ENCODE measurements around the gene GABRD.

Gene GABRD

GRCh38 chr1:2041305-2041704 is 22.2 kb downstream of the GABRD start:
- H3K4me2 ChIP-seq (ENCODE audit: insufficient read depth, low read length): no peak overlapping the region
- H3K9me3 ChIP-seq (ENCODE audit: insufficient read depth, low read length, severe bottlenecking): no peaks in the 10 kb centered on the region
- H3K4me3 ChIP-seq (ENCODE audit: low read depth in 1 of 2, low read length in 2 of 2): no peak overlapping the region
- no peak overlapping the region for H3K9ac ChIP-seq (ENCODE audit: low read depth, low read length)
- no peak for ATAC-seq (ENCODE audit: insufficient read depth, low read depth)
- H2AFZ ChIP-seq (ENCODE audit: low read depth, low read length): no peak overlapping the region
- no peaks in the 10 kb centered on the region for H3K36me3 ChIP-seq (ENCODE audit: insufficient read depth, low read length)
- no peak for TF ChIP-seq CTCF (IDR thresholded peaks at IDR 0.05; ENCODE audit: borderline replicate concordance, extremely low read depth, low read length, poor library complexity, severe bottlenecking)
- TF ChIP-seq EZH2 (IDR thresholded peaks at IDR 0.05; ENCODE audit: borderline replicate concordance, low read depth, low read length, severe bottlenecking): no peak
- no peaks in the 10 kb centered on the region for H3K4me1 ChIP-seq (ENCODE audit: insufficient read depth, low read length)
- no peak overlapping the region for H3K27ac ChIP-seq (ENCODE audit: low read length)
- H3K79me2 ChIP-seq (ENCODE audit: insufficient read depth, low read length): no peaks in the 10 kb centered on the region
- no peaks in the 10 kb centered on the region for H4K20me1 ChIP-seq (ENCODE audit: insufficient read depth, low read length)
- H3K27me3 ChIP-seq (ENCODE audit: insufficient read depth, low read length, poor library complexity): peaks cover 17% of the 10 kb centered on the region
- DNase-seq: no peak

GRCh38 chr1:2041887-2042286 is 22.7 kb downstream of the GABRD start:
- H3K9ac ChIP-seq (ENCODE audit: low read depth, low read length): no peak overlapping the region
- no peaks in the 10 kb centered on the region for H4K20me1 ChIP-seq (ENCODE audit: insufficient read depth, low read length)
- H3K4me3 ChIP-seq (ENCODE audit: low read depth in 1 of 2, low read length in 2 of 2): no peak overlapping the region
- H3K27ac ChIP-seq (ENCODE audit: low read length): no peak overlapping the region
- H3K4me2 ChIP-seq (ENCODE audit: insufficient read depth, low read length): no peak overlapping the region
- ATAC-seq (ENCODE audit: insufficient read depth, low read depth): no peak
- no peaks in the 10 kb centered on the region for H3K4me1 ChIP-seq (ENCODE audit: insufficient read depth, low read length)
- H2AFZ ChIP-seq (ENCODE audit: low read depth, low read length): no peak overlapping the region
- no peaks in the 10 kb centered on the region for H3K79me2 ChIP-seq (ENCODE audit: insufficient read depth, low read length)
- TF ChIP-seq CTCF (IDR thresholded peaks at IDR 0.05; ENCODE audit: borderline replicate concordance, extremely low read depth, low read length, poor library complexity, severe bottlenecking): no peak
- TF ChIP-seq EZH2 (IDR thresholded peaks at IDR 0.05; ENCODE audit: borderline replicate concordance, low read depth, low read length, severe bottlenecking): no peak
- no peaks in the 10 kb centered on the region for H3K9me3 ChIP-seq (ENCODE audit: insufficient read depth, low read length, severe bottlenecking)
- no peaks in the 10 kb centered on the region for H3K36me3 ChIP-seq (ENCODE audit: insufficient read depth, low read length)
- no peak for DNase-seq
- H3K27me3 ChIP-seq (ENCODE audit: insufficient read depth, low read length, poor library complexity): peaks cover 17% of the 10 kb centered on the region

- Histone ChIP-seq H3K27ac (ENCODE audit: low read length) (no peak overlapping the region), H3K9ac (ENCODE audit: low read depth, low read length) (no peak overlapping the region), H3K27me3 (ENCODE audit: insufficient read depth, low read length, poor library complexity) (peaks cover 16% of the 10 kb centered on the region), H4K20me1 (ENCODE audit: insufficient read depth, low read length) (no peaks in the 10 kb centered on the region), H3K4me2 (ENCODE audit: insufficient read depth, low read length) (no peak overlapping the region), H3K36me3 (ENCODE audit: insufficient read depth, low read length) (no peaks in the 10 kb centered on the region), H3K9me3 (ENCODE audit: insufficient read depth, low read length, severe bottlenecking) (no peaks in the 10 kb centered on the region), H2AFZ (ENCODE audit: low read depth, low read length) (no peak overlapping the region), H3K4me3 (ENCODE audit: low read depth in 1 of 2, low read length in 2 of 2) (no peak overlapping the region), H3K79me2 (ENCODE audit: insufficient read depth, low read length) (no peaks in the 10 kb centered on the region), H3K4me1 (ENCODE audit: insufficient read depth, low read length) (no peaks in the 10 kb centered on the region)
- TF ChIP-seq CTCF (IDR thresholded peaks at IDR 0.05; ENCODE audit: borderline replicate concordance, extremely low read depth, low read length, poor library complexity, severe bottlenecking) (no peak), EZH2 (IDR thresholded peaks at IDR 0.05; ENCODE audit: borderline replicate concordance, low read depth, low read length, severe bottlenecking) (no peak)
- ATAC-seq (ENCODE audit: insufficient read depth, low read depth): no peak
- DNase-seq: no peak
These were observed 24.0 kb downstream of the GABRD start for GRCh38 chr1:2042830-2043773.
